Kidney tubule cell (primary cell): Measurements from ENCODE around the gene CD80.
"Not testable (repeated sequence)": the region's sequence is repeated elsewhere in the genome, so short reads cannot be mapped to it uniquely, and the experiment has no call there.

Experiments
- DNase-seq: peaks from one replicate; pipeline ENCODE4 v3.0.0-alpha.2; 2018; ENCODE audit warnings: low spot score

CD80 gene, protein sequence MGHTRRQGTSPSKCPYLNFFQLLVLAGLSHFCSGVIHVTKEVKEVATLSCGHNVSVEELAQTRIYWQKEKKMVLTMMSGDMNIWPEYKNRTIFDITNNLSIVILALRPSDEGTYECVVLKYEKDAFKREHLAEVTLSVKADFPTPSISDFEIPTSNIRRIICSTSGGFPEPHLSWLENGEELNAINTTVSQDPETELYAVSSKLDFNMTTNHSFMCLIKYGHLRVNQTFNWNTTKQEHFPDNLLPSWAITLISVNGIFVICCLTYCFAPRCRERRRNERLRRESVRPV

DNA sequence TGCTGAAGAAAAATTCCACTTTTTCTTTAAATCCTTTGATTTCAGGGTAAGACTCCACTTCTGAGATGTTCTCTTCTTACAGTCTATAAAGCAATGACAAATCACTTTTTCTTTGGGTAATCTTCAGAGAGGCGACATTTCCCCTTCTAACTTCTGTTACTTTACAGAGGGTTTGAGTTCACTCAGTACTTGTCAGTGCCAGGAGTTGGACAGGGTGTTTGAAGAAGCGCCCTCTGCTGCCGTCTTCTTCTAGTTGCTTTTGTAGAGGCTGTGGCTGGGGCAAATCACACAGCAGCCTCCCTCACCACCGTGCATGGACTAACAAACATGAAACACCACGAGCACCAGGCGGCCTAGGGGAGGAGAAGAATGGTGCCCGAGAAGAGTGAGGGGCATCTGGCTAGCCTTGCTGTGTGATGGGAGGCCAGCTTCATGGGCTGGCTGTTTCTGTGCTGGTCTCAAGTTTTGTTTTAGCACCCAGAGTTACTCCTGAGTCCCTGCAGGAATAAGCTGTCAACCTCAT, at the start of gene CD80:
Gene CD80 (minus strand): TSS at position 174 of the 523 bp plus-strand sequence. CDS start 1,886 bp downstream, outside the sequence.
- peak; percentile 55 for DNase-seq

DNA sequence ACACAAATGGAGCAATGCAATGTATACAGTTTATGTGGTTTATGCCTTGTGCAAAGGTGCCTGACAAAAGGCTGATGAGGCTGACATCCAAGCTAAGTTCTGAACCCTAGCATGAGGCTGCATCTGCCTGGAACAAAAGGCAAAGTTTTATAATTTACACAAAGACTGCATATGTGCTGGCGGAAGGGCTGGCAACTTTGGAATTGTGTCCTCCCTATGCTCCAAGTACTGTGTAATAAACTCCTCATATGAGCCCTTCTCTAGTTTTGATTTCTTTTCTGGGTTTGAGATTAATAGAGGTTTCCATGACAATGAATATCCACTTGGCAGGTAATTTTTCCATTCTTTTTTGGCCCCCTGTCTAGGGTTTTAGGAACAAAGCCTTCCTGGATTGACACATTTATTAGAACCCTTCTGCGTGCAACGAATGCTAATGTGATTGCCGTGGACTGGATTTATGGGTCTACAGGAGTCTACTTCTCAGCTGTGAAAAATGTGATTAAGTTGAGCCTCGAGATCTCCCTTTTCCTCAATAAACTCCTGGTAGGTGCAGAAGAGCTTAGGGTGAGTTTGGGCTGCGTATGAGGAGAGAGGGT, 49.1 kb upstream of the CD80 start:
- no peak for DNase-seq

DNA sequence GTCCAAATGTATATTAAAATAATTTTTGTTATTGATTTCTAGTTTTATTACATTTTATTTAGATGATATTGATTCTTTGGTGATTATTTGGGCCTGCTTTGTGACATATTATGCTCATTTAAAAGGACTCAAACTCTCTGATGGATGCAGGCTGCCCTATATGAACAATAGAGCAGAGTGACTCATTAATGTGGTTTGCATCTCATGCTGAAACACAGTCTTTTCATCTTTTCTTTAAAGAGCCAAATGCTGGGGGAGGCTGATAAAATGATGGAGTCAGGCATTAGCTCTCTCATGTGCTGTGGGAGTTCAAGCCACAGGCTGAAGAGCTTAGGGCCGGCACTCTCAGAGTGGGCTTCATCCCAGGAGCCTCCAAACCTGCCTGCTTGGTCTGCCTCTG, 45.5 kb upstream of the CD80 start:
- peak; percentile 16 for DNase-seq

DNA sequence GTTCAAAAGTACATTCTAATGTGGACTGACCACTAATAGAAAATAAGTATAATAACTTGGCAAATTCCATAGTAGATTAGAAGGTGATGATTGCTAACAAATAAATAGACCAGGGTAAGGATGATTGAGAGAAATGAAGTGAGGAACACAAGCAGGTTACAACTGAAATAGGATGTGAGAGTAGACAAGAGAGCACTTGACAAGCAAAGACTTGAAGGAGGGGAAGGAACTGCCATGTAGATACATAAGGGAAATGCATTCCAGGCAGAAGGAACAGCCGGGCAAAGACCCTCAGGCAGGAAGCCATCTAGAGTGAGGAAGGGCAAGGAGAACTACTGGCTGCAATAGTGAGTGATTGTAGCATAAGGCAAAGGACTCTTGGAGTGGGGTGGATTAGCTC, 43.3 kb upstream of the CD80 start:
- no peak for DNase-seq

DNA sequence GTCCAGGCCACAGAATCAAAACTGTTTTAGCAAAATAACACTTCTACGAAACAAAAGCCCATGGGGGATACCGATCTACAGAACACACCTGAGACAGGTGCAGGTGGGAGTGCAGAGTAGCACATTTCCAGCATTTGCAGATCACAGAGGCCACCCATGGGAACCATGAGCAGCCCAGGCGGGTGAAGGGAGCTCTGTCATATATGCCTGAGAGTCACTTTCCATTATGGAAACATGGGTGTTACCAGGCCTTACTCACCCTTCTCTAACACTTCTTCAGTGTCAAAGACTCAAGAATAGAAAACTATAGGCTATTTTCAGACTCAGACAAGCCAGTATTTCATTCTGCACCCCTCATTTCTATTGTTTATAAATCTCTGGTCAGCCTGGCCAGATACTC, 41.7 kb upstream of the CD80 start:
- no peak for DNase-seq

DNA sequence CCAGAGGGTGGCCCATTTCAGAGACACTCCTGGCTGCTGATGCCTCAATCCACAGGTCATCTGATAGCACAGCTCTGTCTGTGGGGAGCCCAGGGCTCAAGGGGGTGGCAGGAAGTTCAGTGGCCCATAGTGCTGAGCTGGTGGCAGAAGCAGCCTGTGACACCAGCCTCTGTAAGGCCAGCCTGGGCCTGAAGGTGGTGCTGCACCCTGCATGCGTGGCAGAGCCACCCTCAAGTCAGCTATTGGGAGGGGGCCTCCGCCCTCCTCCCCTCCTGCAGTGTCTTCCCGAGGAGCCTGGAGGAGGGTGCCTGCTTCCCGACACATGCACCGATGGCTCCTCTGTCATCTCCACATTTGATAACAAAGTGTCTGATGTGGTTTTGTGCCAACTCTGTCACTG, 41.3 kb upstream of the CD80 start:
- DNase-seq = no peak

DNA sequence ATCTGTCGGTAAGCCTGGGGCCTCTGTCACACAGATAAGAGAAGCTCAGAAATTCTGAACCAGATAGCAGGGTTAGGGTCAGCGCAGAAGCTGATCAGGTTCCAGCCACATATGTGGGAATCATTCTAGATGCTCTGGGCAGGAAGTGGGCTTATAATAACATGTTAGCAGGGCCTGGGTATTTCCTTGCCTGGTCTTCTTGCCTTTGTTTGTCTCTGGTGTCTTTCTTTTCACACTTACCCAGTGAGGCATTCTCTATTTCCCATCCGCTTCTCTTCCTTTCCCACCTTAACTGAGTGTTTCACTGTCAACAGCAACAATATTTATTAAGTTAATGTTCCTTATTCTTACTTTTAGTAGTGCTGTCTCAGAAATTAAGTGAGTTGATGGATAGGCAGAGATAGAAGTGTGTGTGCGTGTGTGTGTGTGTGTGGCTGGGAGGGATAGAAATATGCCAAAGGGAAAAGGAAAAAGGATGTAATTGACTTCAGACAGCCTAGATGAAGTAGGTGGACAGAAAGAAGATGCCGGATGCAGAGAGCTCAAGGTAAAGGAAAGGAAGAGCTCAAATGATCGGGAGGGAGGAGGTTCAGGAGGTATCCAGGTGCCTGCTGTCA, 40.3 kb upstream of the CD80 start:
- no peak for DNase-seq

DNA sequence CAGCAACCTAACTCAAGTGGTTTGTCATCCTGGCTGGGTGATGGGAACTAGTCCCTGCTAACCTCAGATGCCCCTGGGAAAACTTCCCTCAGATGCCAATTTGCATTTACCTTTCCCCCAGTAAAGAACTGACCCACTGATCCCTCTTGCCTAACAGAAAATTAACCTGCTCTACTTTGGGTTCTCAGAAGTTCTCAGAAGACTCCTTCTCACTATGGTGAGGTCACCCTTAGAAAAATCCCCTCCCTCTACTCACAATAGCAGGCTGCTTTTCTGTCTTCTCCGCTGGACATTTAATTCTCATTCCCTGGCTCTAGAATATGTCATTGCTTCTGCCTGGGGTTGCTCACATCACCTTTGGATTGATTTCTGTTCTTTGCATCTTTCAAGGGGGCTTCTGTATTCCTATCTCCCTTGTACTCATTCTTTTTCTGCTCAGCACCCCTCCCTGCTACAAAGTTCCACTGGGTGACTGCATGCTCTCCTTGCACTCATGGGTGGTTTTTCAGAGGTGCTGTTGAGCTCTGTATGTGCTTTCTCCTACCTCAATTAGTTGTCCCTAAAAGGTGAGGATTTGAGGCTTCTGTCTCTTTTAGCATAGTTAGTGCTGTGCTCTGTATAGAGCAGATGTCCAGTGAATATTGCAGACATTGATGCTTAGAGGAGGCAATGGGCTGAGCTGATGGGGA, 39.1 kb upstream of the CD80 start:
- peak; percentile 4 for DNase-seq

DNA sequence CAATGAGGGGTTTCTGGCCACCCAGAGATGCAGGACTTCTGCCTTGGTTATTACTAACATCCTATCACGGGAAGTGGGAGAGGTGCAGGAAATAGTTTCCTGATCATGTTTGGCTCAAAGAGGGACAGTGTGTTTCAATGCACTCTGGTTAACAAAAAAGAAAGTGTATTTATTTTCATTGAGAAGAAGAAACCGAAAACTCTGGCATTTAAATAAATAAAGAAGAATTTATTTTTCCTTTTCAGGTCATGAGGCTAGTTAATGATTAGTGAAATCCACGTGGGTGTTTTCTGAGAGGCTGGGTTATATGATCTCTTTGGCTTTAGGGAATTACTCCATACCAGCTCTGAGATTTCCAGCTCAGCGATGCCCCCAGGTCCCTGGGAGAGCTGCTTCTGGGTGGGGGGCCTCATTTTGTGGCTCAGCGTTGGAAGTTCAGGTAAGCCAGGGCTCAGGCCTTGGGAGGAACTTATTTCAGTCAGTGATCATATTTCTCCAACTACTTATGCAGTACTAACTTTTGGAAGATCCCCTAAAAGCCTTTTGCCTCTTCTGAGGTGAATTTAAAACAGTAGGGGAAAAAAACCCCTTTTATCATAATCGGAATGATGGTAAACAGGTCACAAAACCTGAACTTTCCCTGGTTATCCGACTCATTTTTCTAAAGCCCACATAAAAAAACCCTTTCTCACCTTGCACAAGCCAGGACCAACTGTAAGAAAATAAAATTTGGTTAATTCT, 38.3 kb upstream of the CD80 start, which contains the start of gene PLA1A:
Gene PLA1A (plus strand): TSS at position 338 of the 741 bp plus-strand sequence. CDS start 29 bp downstream, at position 367.
- DNase-seq = peak; percentile 54

DNA sequence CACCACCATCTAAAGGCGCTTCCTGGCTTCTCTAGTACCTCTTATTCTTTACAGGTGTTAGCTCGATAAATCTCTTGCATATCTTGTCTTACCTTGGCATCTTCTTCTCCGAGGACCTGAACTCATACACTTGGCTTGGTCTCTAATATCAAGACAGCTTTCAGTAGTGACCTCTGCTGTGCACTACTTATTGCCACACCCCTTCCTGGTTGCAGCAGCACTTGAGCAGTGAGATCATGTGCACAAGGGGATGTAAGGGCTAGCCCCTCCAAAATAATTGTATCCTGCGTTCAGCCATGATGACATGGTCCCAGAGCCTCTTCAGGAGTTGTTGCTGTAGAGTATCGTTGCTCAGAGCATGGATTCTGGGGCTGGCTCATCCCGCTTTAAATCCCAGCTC, 37.0 kb upstream of the CD80 start:
- DNase-seq = peak; percentile 17

DNA sequence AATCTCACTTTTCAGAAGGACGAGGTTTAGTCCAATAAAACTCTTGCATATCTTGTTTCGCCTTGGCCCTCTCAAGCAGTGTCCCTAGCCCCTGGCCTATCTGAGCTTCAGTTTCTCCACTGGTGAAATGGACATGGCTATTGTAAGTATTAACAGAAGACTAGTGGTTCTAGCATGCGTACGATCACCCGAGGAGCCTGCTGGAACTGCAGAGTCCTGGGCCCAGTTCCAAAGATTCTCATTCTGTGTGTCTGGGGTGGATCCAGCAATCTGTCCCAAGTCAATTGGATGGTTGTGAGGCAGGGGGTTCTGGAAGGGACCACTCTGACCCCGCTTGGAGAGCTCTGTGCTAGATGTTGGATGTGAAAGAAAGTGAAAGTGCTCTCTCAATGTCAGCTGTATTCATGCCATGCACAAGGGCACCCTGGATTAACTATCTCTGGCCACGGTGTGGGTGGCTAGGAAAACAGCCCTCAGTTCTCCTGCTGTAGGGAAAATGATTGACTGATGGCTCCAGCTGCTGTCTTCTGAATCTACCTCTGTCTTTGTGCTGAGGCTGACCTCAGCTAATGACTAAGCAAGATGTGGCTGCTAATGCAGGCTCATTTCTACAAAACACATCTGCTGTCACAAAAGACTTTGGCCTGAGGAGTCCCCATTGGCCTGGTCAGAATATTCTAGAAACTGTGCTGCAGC, 36.4 kb upstream of the CD80 start:
- peak; percentile 76 for DNase-seq

DNA sequence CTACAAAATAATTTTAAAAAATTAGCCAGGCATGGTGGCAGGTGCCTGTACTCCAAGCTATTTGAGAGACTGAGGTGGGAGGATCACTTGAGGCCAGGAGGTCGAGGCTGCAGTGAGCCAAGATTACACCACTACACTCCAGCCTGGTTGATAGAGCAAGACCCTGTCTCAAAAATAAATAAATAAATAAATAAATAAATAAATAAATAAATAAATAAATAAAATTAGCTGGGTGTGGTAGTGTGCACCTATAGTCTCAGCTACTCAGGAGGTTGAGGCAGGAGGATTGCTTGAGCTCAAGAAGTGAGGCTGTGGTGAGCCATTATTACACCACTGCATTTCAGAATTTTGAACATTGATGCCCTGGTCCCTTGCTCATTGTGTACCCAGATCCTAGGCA, 35.5 kb upstream of the CD80 start:
- not testable (repeated sequence) for DNase-seq

DNA sequence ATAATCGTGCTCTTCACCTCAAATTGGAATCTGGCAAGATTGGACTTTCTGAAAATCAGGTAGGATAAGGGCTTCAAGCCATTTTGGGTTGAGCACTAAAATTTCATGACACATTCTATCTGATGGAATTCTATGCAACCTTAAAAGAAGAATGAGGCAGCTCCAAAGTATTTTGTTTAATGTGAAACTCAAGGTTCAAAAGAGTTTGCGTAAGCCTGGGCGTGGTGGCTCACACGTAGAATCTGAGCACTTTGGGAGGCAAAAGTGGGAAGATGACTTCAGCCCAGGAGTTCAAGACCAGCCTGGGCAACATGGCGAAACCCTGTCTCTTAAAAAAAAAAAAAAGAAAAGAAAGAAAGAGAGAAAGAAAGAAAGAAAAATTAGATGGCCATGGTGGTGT, 34.7 kb upstream of the CD80 start:
- no peak for DNase-seq

DNA sequence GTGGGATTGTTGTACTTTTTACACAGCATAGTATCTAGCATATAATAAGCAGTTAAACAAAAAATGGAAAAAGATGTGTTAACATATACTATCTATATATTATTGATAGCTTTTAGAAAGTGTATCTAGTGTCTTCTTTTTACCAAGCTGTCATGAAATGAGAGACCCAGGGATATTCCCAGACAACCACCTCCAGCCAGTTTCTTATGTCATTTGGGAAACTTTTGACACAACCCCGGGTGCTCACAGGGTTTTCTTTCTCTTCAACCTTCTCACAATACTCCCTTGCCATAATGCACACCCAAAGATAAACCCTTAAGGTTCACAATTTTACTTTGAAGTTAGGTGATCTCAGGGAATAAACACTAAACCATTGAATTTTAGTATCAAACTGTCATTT, 33.4 kb upstream of the CD80 start:
- no peak for DNase-seq

DNA sequence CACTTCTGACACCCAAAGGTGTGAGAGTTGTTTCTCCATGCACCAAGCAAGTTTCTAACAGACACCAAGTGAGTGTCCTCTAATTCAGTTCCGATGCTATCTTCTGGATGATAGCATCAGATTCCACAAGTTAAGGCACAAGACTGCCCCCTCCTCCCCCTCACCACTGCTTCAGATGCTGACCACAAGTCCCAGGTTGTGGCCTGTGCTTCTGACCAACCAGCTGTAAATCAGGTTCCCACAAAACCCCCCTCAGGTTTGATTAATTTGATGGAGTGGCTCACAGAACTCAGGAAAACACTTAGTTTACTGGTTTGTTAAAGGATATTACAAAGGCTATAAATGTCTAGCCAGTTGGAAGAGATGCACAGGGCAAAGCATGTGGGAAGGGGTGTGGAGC, 31.3 kb upstream of the CD80 start:
- no peak for DNase-seq

DNA sequence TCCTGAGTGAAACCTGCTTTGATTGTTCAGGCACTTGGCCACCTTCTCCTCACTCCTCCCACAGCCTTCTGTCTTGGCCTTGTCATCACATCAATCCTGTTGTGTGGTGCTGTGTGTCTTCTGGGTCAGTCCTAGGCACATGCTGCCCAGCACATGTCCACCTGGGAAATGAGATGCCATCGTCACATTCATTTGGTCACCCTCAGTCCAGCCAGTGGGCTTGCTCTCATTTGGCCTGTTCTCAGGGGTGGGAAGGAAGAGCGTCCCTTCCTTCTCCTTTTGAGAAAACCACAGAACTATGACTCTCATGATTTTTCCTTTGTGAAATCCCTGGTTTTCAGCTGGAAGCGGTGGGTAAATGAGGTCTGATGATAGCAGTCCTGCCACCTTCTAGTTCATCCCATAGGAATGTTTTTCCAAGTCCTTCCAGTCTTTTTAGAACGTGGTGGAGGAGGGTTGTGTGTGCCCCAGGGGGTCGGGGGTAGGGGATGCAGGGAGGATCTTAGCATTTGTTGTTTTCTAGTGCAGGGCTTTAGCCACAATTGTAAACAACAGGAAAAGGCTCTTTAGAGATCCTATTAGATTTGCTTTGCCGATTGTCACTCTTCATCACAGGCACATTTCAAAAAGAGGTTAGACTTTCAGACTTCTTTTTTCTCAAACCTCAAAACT, 29.8 kb upstream of the CD80 start:
- no peak for DNase-seq

DNA sequence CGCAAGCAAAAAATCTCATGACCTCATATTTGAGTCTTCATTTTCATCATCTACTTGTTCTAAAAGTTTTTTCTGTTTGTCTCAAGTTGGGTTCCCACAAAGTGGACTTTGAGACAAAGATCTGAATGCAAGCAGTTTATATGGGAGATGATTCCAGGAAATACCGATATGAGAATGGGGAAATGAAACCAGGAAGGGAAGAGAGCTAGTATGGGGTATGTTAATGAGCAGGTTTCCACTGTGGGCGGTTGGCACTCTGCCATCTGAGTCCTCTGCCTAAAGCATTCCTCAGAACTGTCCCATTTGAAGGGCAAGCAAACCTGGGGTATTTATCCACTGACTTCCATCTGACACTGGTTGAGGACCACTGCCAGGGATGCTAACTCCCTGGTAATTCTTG, 28.7 kb upstream of the CD80 start:
- peak; percentile 67 for DNase-seq

DNA sequence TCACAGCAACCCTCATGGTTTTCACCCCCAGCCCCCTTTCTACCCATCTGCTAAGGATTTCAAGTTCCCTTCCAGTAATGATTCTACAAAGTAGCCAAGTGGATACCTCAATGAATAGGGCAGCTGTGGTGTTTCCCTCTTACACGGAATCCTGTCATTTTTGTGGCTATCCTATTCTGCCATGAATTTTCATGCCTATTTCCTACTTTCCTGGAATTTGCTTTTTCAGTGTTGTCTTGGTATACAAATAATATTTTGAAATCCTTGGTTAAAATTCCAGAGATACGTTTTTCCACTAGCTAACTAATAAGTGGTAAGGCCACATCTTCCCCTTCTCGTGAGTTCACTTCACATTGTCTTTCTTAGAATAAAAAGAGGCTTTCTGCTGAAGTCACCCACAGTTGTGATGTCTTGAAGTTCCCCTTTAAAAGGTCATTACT, 27.3 kb upstream of the CD80 start:
- DNase-seq = no peak

DNA sequence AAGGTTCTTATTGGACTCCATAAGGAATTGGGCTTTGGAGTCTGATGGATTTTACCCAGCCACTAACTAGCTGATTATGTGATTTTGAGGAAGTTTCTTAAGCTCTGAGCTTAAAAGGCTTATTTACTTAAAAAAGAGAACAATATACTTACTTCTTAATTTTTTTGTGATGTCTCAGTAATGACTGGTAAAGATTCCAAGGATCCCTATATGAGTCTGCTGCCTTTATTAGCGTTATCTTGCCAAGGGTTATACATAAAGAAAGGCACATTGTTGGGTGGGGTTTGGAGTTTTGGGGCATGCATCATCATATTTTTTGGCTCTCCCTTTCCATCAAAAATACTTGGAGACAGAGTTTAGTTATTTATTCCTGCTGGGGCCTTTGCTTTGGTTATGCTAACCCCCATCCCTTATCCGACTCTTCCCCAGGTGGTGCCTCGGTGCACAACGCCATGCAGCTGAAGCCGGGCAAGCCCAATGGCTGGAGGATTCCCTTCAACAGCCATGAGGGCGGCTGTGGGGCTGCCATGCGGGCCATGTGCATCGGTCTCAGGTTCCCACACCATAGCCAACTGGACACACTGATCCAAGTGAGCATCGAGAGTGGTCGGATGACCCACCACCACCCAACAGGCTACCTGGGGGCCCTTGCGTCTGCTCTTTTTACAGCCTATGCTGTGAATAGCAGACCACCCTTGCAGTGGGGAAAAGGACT, 26.6 kb upstream of the CD80 start:
- no peak for DNase-seq

DNA sequence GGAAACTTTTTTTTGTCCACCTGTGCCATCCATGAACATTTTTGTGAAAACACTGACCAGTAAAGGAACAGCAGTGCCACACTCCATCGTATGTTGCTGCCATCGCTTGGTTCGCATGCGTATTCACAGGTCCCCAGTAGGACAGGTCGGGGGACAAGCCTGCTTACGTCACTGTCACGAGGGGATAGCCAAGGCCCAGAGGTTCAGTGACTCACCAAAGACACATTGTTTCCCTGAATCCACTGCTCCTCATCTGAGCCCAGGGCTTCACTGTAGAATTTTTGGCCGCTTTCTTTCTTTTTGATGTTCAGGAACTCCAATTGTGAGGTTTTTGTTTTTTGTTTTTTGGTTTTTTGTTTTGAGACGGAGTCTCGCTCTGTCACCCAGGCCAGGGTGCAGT, 25.8 kb upstream of the CD80 start:
- DNase-seq = no peak
